Loucy (cell line): ENCODE data around the gene CLEC18B.

ENCODE experiments used
- H2AFZ ChIP-seq: fragments of 200-600 bp; sonication (generic); 2 replicates; pipeline ENCODE4 v1.6.0; 2016; ENCODE audit warnings: antibody characterized with exemption, mild to moderate bottlenecking, low read length, moderate library complexity
- H3F3A ChIP-seq: fragments of 200-600 bp; 2 replicates; pipeline ENCODE4 v1.6.0; 2016; ENCODE audit warnings: antibody characterized with exemption, low read depth, mild to moderate bottlenecking
- H3K27me3 ChIP-seq: fragments of 200-600 bp; sonication (generic); 2 replicates; pipeline ENCODE4 v1.6.1; 2014; ENCODE audit warnings: low read length, mild to moderate bottlenecking; ENCODE audit not compliant: insufficient read depth, poor library complexity, severe bottlenecking
- H3K36me3 ChIP-seq: fragments of 200-600 bp; sonication (generic); 2 replicates; pipeline ENCODE4 v1.6.1; 2016; ENCODE audit warnings: low read length; ENCODE audit not compliant: insufficient read depth
- H3K4me1 ChIP-seq: fragments of 200-600 bp; sonication (generic); 2 replicates; pipeline ENCODE4 v1.5.1; 2014; ENCODE audit warnings: low read length, mild to moderate bottlenecking; ENCODE audit not compliant: insufficient read depth, poor library complexity, severe bottlenecking
- H3K4me2 ChIP-seq: fragments of 200-600 bp; sonication (generic); 2 replicates; pipeline ENCODE4 v1.6.0; 2014; ENCODE audit warnings: antibody characterized with exemption, low read length, low read depth, mild to moderate bottlenecking; ENCODE audit not compliant: poor library complexity, severe bottlenecking
- H3K4me3 ChIP-seq: fragments of 200-600 bp; sonication (generic); 2 replicates; pipeline ENCODE4 v1.5.1; 2014; ENCODE audit warnings: low read length, mild to moderate bottlenecking, mixed read lengths; ENCODE audit not compliant: poor library complexity, severe bottlenecking
- H3K79me2 ChIP-seq: fragments of 200-600 bp; sonication (generic); 2 replicates; pipeline ENCODE4 v1.6.1; 2014; ENCODE audit warnings: low read length; ENCODE audit not compliant: insufficient read depth
- H3K9ac ChIP-seq: fragments of 200-600 bp; sonication (generic); 2 replicates; pipeline ENCODE4 v1.6.0; 2014; ENCODE audit warnings: mild to moderate bottlenecking, low read depth, low read length, moderate library complexity; ENCODE audit not compliant: poor library complexity, severe bottlenecking
- H3K9me2 ChIP-seq: fragments of 200-600 bp; sonication (generic); replicated peaks from 2 replicates; pipeline ENCODE4 v1.6.1; 2016; ENCODE audit warnings: low read depth, low read length, mixed read lengths
- H3K9me3 ChIP-seq: fragments of 200-600 bp; sonication (generic); 2 replicates; pipeline ENCODE4 v1.6.1; 2014; ENCODE audit warnings: mild to moderate bottlenecking, antibody characterized with exemption, low read length, low read depth; ENCODE audit not compliant: insufficient read depth
- H4K20me1 ChIP-seq: fragments of 200-600 bp; sonication (generic); 2 replicates; pipeline ENCODE4 v1.6.0; 2014; ENCODE audit warnings: antibody characterized with exemption, low read length, mild to moderate bottlenecking; ENCODE audit not compliant: insufficient read depth, poor library complexity, severe bottlenecking
- EZH2phosphoT487 ChIP-seq: fragments of 200-600 bp; IDR thresholded peaks from 2 replicates; pipeline ENCODE4 v1.6.1; 2018; ENCODE audit warnings: antibody characterized with exemption, mild to moderate bottlenecking, moderate library complexity, borderline replicate concordance
- TF ChIP-seq, protein P1 (sequence below): fragments of 200-600 bp; sonication (generic); conservative IDR thresholded peaks from 2 replicates; pipeline ENCODE4 v1.5.1; 2014; ENCODE audit warnings: mild to moderate bottlenecking, antibody characterized with exemption, low read length

CLEC18B gene

DNA sequence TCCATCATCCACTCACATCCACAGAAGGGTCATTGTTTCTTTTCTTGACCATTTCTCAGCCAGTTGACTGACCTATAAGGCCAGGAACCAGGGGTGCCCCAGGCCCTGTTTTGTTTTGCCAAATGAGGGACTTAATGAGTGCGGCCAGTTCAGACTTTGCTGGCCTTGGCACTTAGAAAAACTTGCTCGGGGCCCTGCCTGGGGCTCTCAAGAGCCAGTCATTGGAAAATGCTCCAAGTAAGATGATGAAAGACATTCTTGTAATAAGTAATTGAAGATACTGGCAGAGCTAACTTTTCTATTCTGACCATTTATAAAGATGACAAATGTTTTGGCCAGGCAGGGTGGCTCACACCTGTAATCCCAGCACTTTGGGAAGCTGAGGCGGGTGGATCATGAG is 29.0 kb upstream of the CLEC18B start:
- Histone ChIP-seq H3K4me2 (no peak overlapping the region), H3K4me1 (no peaks in the 10 kb centered on the region), H3K9ac (no peak overlapping the region), H3K27me3 (no peaks in the 10 kb centered on the region), H3K4me3 (no peak overlapping the region), H2AFZ (no peak overlapping the region), H3F3A (no peaks in the 10 kb centered on the region), H4K20me1 (no peaks in the 10 kb centered on the region), H3K9me2 (no peaks in the 10 kb centered on the region), H3K79me2 (no peaks in the 10 kb centered on the region), H3K36me3 (peaks cover 14% of the 10 kb centered on the region; the same call in 1 of the 2 replicates), H3K9me3 (no peaks in the 10 kb centered on the region)
- TF ChIP-seq, protein P1, sequence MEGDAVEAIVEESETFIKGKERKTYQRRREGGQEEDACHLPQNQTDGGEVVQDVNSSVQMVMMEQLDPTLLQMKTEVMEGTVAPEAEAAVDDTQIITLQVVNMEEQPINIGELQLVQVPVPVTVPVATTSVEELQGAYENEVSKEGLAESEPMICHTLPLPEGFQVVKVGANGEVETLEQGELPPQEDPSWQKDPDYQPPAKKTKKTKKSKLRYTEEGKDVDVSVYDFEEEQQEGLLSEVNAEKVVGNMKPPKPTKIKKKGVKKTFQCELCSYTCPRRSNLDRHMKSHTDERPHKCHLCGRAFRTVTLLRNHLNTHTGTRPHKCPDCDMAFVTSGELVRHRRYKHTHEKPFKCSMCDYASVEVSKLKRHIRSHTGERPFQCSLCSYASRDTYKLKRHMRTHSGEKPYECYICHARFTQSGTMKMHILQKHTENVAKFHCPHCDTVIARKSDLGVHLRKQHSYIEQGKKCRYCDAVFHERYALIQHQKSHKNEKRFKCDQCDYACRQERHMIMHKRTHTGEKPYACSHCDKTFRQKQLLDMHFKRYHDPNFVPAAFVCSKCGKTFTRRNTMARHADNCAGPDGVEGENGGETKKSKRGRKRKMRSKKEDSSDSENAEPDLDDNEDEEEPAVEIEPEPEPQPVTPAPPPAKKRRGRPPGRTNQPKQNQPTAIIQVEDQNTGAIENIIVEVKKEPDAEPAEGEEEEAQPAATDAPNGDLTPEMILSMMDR, result no peak
- no peak for TF ChIP-seq EZH2phosphoT487

DNA sequence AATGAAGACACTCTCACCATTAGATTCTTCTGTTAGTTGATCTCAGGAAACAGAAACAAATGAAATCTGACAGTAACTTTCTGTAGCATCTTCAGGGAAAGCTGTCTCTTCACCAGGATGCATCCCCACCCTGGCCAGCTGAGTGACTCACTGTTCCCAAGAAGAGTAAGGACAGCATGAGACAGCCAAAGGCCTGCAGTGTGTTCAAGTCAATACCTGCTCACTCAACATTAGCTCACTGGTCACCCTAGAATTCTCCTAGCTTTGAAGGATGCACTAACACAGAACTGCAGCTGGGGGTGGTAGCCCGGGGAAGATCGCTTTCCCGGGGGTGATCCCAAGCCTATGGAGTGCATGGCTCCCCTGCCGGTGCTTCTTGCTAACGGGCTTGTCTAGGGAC is 28.2 kb upstream of the CLEC18B start:
- no peaks in the 10 kb centered on the region for H3K4me1 ChIP-seq
- no peak overlapping the region for H3K4me3 ChIP-seq
- peaks cover 14% of the 10 kb centered on the region; the same call in 1 of the 2 replicates for H3K36me3 ChIP-seq
- TF ChIP-seq, protein P1, result no peak
- TF ChIP-seq EZH2phosphoT487, result no peak
- no peaks in the 10 kb centered on the region for H4K20me1 ChIP-seq
- H3K4me2 ChIP-seq, result no peak overlapping the region
- H3K27me3 ChIP-seq, result no peaks in the 10 kb centered on the region
- H3K9me2 ChIP-seq, result no peaks in the 10 kb centered on the region
- H3K79me2 ChIP-seq, result no peaks in the 10 kb centered on the region
- H3K9me3 ChIP-seq, result no peaks in the 10 kb centered on the region
- no peak overlapping the region for H3K9ac ChIP-seq
- no peaks in the 10 kb centered on the region for H3F3A ChIP-seq
- no peak overlapping the region for H2AFZ ChIP-seq

GRCh38 chr16:74448990-74449389 is 27.7 kb upstream of the CLEC18B start:
- Histone ChIP-seq H3K9me3 (no peaks in the 10 kb centered on the region), H4K20me1 (no peaks in the 10 kb centered on the region), H3K36me3 (peaks cover 14% of the 10 kb centered on the region; the same call in 1 of the 2 replicates), H3K9ac (no peak overlapping the region), H3K4me2 (no peak overlapping the region), H3F3A (no peaks in the 10 kb centered on the region), H3K27me3 (no peaks in the 10 kb centered on the region), H3K4me3 (no peak overlapping the region), H3K79me2 (no peaks in the 10 kb centered on the region), H3K4me1 (no peaks in the 10 kb centered on the region), H2AFZ (no peak overlapping the region), H3K9me2 (no peaks in the 10 kb centered on the region)
- no peak for TF ChIP-seq EZH2phosphoT487
- TF ChIP-seq, protein P1, result no peak
